H9 (cell line): ENCODE data around the gene PHACTR2. TPM values are rescaled to one million over a fixed set of nuclear protein-coding genes. Genes with fewer than 3 reads are reported as not detected.

Experiments used
- DNase-seq: peaks from one replicate; pipeline ENCODE4 v3.0.0-alpha.2; 2017
- H2AFZ ChIP-seq: one replicate; pipeline ENCODE4 v1.6.1; 2013; ENCODE audit warnings: mild to moderate bottlenecking, low read length, control low read depth, moderate library complexity
- H2AK5ac ChIP-seq: 2 replicates; pipeline ENCODE4 v1.6.1; 2013; ENCODE audit warnings: low read length, control low read depth, mixed read lengths; ENCODE audit not compliant: insufficient read length
- H2BK120ac ChIP-seq: one replicate; pipeline ENCODE4 v1.6.1; 2013; ENCODE audit warnings: low read depth, mild to moderate bottlenecking, low read length, control low read depth, inconsistent platforms; ENCODE audit not compliant: poor library complexity, severe bottlenecking
- H2BK12ac ChIP-seq: 2 replicates; pipeline ENCODE4 v1.6.1; 2013; ENCODE audit warnings: low read length, control low read depth, mixed read lengths, low read depth; ENCODE audit not compliant: insufficient read length
- H2BK15ac ChIP-seq: 2 replicates; pipeline ENCODE4 v1.6.1; 2013; ENCODE audit warnings: low read depth, low read length, control low read depth
- H2BK20ac ChIP-seq: one replicate; pipeline ENCODE4 v1.6.1; 2013; ENCODE audit warnings: low read depth, mild to moderate bottlenecking, low read length, control low read depth, inconsistent platforms; ENCODE audit not compliant: poor library complexity, severe bottlenecking
- H2BK5ac ChIP-seq: 2 replicates; pipeline ENCODE4 v1.6.1; 2013; ENCODE audit warnings: low read length, control low read depth, mixed read lengths; ENCODE audit not compliant: insufficient read length
- H3K14ac ChIP-seq: 2 replicates; pipeline ENCODE4 v1.6.1; 2013; ENCODE audit warnings: low read length, control low read depth; ENCODE audit not compliant: insufficient read depth
- H3K18ac ChIP-seq: 2 replicates; pipeline ENCODE4 v1.6.1; 2013; ENCODE audit warnings: low read depth, mild to moderate bottlenecking, mixed read lengths, low read length, control low read depth; ENCODE audit not compliant: insufficient read length
- H3K23ac ChIP-seq: 2 replicates; pipeline ENCODE4 v1.6.1; 2013; ENCODE audit warnings: low read length, control low read depth, mixed read lengths, low read depth; ENCODE audit not compliant: insufficient read length
- H3K23me2 ChIP-seq: 2 replicates; pipeline ENCODE4 v1.6.1; 2013; ENCODE audit warnings: low read depth, mild to moderate bottlenecking, mixed read lengths, low read length, control low read depth; ENCODE audit not compliant: insufficient read length, poor library complexity, severe bottlenecking
- H3K27ac ChIP-seq: 2 replicates; pipeline ENCODE4 v1.5.1; 2013; ENCODE audit warnings: low read length, control low read depth, mixed read lengths, low read depth; ENCODE audit not compliant: insufficient read length
- H3K27me3 ChIP-seq: 2 replicates; pipeline ENCODE4 v1.6.1; 2013; ENCODE audit warnings: low read length, control low read depth, inconsistent platforms; ENCODE audit not compliant: insufficient read depth
- H3K4ac ChIP-seq: 2 replicates; pipeline ENCODE4 v1.6.1; 2013; ENCODE audit warnings: low read depth, mild to moderate bottlenecking, control low read depth, inconsistent platforms, low read length, moderate library complexity
- H3K4me1 ChIP-seq: 2 replicates; pipeline ENCODE4 v1.6.1; 2013; ENCODE audit warnings: low read length, control low read depth, inconsistent platforms; ENCODE audit not compliant: insufficient read depth
- H3K4me2 ChIP-seq: 2 replicates; pipeline ENCODE4 v1.6.1; 2013; ENCODE audit warnings: low read length, control low read depth, mixed read lengths; ENCODE audit not compliant: insufficient read length, insufficient read depth
- H3K56ac ChIP-seq: 2 replicates; pipeline ENCODE4 v1.6.1; 2013; ENCODE audit warnings: low read depth, mild to moderate bottlenecking, mixed read lengths, low read length, control low read depth; ENCODE audit not compliant: insufficient read length
- H3K79me1 ChIP-seq: 2 replicates; pipeline ENCODE4 v1.6.1; 2013; ENCODE audit warnings: low read depth, mild to moderate bottlenecking, moderate library complexity, low read length, control low read depth, inconsistent platforms; ENCODE audit not compliant: insufficient read depth, poor library complexity, severe bottlenecking
- H3K79me2 ChIP-seq: 2 replicates; pipeline ENCODE4 v1.6.1; 2013; ENCODE audit warnings: low read length, control low read depth, inconsistent platforms; ENCODE audit not compliant: insufficient read depth
- H3K9ac ChIP-seq: 2 replicates; pipeline ENCODE4 v1.6.1; 2013; ENCODE audit warnings: low read length, control low read depth, mixed read lengths; ENCODE audit not compliant: insufficient read length; ENCODE audit errors: extremely low read depth
- H3K9me3 ChIP-seq: one replicate; pipeline ENCODE4 v1.6.1; 2013; ENCODE audit warnings: low read depth, low read length, inconsistent platforms; ENCODE audit not compliant: control insufficient read depth
- H3T11ph ChIP-seq: one replicate; pipeline ENCODE4 v1.6.1; 2013; ENCODE audit warnings: mild to moderate bottlenecking, low read length, control low read depth, inconsistent platforms
- H4K20me1 ChIP-seq: one replicate; pipeline ENCODE4 v1.6.1; 2013; ENCODE audit not compliant: control insufficient read depth, insufficient read length, insufficient read depth
- H4K5ac ChIP-seq: 2 replicates; pipeline ENCODE4 v1.6.1; 2013; ENCODE audit warnings: low read depth, mild to moderate bottlenecking, mixed read lengths, low read length, control low read depth; ENCODE audit not compliant: insufficient read length
- H4K8ac ChIP-seq: replicated peaks from 2 replicates; pipeline ENCODE4 v1.6.1; 2013; ENCODE audit warnings: low read length, control low read depth, mixed read lengths, low read depth; ENCODE audit not compliant: insufficient read length
- H4K91ac ChIP-seq: 2 replicates; pipeline ENCODE4 v1.6.1; 2013; ENCODE audit warnings: low read depth, mild to moderate bottlenecking, moderate library complexity, mixed read lengths, low read length, control low read depth; ENCODE audit not compliant: insufficient read length
- H3K27ac Mint-ChIP-seq, 3 experiments: 2 replicates in 2 of 3; 3 replicates in 1 of 3; pipeline ENCODE4 v1.8.0; 2020 to 2021; ENCODE audit warnings: mixed read lengths in 3 of 3, mild to moderate bottlenecking in 1 of 3, moderate library complexity in 1 of 3
- H3K27me3 Mint-ChIP-seq: 2 replicates; pipeline ENCODE4 v1.8.0; 2021; ENCODE audit warnings: low read depth, mild to moderate bottlenecking, moderate library complexity, mixed read lengths
- H3K36me3 Mint-ChIP-seq, 3 experiments: 2 replicates in 2 of 3; 3 replicates in 1 of 3; pipeline ENCODE4 v1.8.0; 2020 to 2021; ENCODE audit warnings: low read depth in 3 of 3, mixed read lengths in 3 of 3; ENCODE audit not compliant: insufficient read depth in 1 of 3
- H3K4me1 Mint-ChIP-seq, 2 experiments: 2 replicates each; pipeline ENCODE4 v1.8.0; 2020; ENCODE audit warnings: mixed read lengths in 2 of 2
- H3K4me3 Mint-ChIP-seq, 2 experiments: 2 replicates in 1 of 2; 3 replicates in 1 of 2; pipeline ENCODE4 v1.8.0; 2020 to 2021; ENCODE audit warnings: mild to moderate bottlenecking in 2 of 2, mixed read lengths in 2 of 2, moderate library complexity in 1 of 2
- H3K9me3 Mint-ChIP-seq, 2 experiments: 2 replicates in 1 of 2; 3 replicates in 1 of 2; pipeline ENCODE4 v1.8.0; 2020; ENCODE audit warnings: mild to moderate bottlenecking in 2 of 2, mixed read lengths in 2 of 2, moderate library complexity in 1 of 2
- WGBS: extraction: QIAGEN DNeasy Blood & Tissue Kit; methylation state at CpG from one replicate; pipeline ENCODE4 v1.1.7; 2013; ENCODE audit warnings: missing lambda C conversion rate, low lambda C conversion rate, mixed read lengths; ENCODE audit not compliant: insufficient read length; ENCODE audit errors: extremely low coverage; 5-methylcytosine and 5-hydroxymethylcytosine counted together
- total RNA-seq: library from RNA; stranded (reverse); gene quantifications from 2 replicates; pipeline ENCODE4 v1.2.1, GENCODE V29; 2021
- TF ChIP-seq, protein P1 (sequence below): fragments of 200-600 bp; sonication (generic); conservative IDR thresholded peaks from 3 replicates; pipeline ENCODE4 v1.8.0; 2021; ENCODE audit warnings: antibody characterized with exemption, mild to moderate bottlenecking

PHACTR2 gene
- total RNA-seq, 1 experiment from 2014 or later, result 131 TPM

DNA sequence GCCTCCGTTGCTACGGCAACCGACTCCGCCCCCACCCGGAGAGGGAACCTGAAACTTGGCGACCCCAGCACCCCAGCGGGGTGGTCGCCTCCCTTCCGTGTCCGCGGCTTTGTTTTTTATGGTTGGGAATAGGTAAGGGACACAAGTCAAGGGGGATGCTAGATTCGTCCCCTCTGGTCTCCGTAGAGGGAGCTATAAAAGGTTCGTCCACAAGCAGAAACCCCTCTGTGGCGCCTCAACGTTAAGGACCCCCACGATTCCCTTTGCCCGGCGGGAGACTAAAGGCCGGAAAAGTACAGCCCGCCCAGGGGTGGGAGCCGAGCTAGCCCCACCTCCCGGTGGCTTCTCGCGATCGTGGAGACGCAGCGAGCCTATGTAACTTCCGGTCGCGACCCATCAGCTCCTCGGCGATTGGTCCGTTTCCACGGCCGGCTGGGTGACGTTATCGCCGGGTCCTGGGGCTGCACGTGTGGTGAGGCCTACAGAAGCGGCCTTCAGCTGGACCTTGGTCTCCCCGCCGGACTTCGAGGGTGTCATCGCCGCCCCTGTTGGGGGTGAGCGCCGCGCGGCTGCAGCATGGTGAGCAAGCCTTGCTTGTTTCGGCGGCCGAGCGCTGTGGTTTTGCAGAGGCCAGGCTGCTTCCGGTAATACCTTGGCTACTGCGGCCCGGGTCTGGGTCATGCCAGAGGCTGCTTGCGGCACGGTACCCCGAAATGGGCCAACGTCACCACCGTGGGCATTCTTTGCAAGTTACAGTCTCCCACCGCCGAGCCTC, 165.3 kb downstream of the PHACTR2 start, which contains the start of gene LTV1:
Gene LTV1 (plus strand): TSS at position 437 of the 775 bp plus-strand sequence. CDS start 140 bp downstream, at position 577.
- Histone ChIP-seq H4K8ac (no peak within 1 kb of the TSS), H2AK5ac (no peak within 1 kb of the TSS), H2BK120ac (no peak within 1 kb of the TSS), H3K27me3 (no peaks in the 10 kb centered on the region), H4K20me1 (no peaks in the 10 kb centered on the region), H3T11ph (no peak within 1 kb of the TSS), H2BK5ac (no peak within 1 kb of the TSS), H2BK15ac (no peak within 1 kb of the TSS), H3K9ac (peak within 1 kb of the TSS; percentile 91), H3K79me2 (peaks cover 9% of the 10 kb centered on the region; the same call in 1 of the 2 replicates), H3K23me2 (peaks cover 4% of the 10 kb centered on the region), H3K23ac (no peak within 1 kb of the TSS), H3K18ac (peak within 1 kb of the TSS; percentile 94), H4K91ac (no peak within 1 kb of the TSS), H2BK20ac (no peak within 1 kb of the TSS), H3K4ac (no peak within 1 kb of the TSS), H3K4me1 (no peaks in the 10 kb centered on the region), H3K9me3 (no peaks in the 10 kb centered on the region), H4K5ac (no peak within 1 kb of the TSS), H3K56ac (peak within 1 kb of the TSS; percentile 18), H2AFZ (no peak within 1 kb of the TSS), H3K79me1 (no peaks in the 10 kb centered on the region), H3K14ac (peak within 1 kb of the TSS; percentile 84), H3K27ac (no peak within 1 kb of the TSS), H3K4me2 (peak within 1 kb of the TSS; percentile 83), H2BK12ac (no peak within 1 kb of the TSS)
- Mint-ChIP-seq H3K36me3 (peaks cover 28 to 44% (median 38%) of the 10 kb centered on the region in 3 experiments), H3K27me3 (no peaks in the 10 kb centered on the region), H3K4me1 (peaks cover 10 to 14% of the 10 kb centered on the region in 2 experiments), H3K9me3 (no peaks in the 10 kb centered on the region), H3K4me3 (peak within 1 kb of the TSS; percentile 97 to 98), H3K27ac (peak within 1 kb of the TSS; percentile 93 to 99 (median 98))
- WGBS, result no CpG with 5 or more reads among the region's 64 CpGs
- TF ChIP-seq, protein P1, sequence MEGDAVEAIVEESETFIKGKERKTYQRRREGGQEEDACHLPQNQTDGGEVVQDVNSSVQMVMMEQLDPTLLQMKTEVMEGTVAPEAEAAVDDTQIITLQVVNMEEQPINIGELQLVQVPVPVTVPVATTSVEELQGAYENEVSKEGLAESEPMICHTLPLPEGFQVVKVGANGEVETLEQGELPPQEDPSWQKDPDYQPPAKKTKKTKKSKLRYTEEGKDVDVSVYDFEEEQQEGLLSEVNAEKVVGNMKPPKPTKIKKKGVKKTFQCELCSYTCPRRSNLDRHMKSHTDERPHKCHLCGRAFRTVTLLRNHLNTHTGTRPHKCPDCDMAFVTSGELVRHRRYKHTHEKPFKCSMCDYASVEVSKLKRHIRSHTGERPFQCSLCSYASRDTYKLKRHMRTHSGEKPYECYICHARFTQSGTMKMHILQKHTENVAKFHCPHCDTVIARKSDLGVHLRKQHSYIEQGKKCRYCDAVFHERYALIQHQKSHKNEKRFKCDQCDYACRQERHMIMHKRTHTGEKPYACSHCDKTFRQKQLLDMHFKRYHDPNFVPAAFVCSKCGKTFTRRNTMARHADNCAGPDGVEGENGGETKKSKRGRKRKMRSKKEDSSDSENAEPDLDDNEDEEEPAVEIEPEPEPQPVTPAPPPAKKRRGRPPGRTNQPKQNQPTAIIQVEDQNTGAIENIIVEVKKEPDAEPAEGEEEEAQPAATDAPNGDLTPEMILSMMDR, result no peak
- DNase-seq, result peak; percentile 97
